Choroid plexus epithelial cell (primary cell): ENCODE measurements around the gene SLC13A4.

Experiments used
- DNase-seq: peaks from one replicate; pipeline ENCODE4 v3.0.0-alpha.2; 2010; ENCODE audit warnings: low read depth
- H3K4me3 ChIP-seq: 2 replicates; pipeline ENCODE4 v1.5.1; 2011; ENCODE audit warnings: low read depth, mild to moderate bottlenecking, control low read depth, low read length, moderate library complexity
- TF ChIP-seq, protein P1 (sequence below): conservative IDR thresholded peaks from 2 replicates; pipeline ENCODE4 v1.5.1; 2011; ENCODE audit warnings: low read depth, mild to moderate bottlenecking, control low read depth, inconsistent platforms, low read length, moderate library complexity

The SLC13A4 gene

DNA sequence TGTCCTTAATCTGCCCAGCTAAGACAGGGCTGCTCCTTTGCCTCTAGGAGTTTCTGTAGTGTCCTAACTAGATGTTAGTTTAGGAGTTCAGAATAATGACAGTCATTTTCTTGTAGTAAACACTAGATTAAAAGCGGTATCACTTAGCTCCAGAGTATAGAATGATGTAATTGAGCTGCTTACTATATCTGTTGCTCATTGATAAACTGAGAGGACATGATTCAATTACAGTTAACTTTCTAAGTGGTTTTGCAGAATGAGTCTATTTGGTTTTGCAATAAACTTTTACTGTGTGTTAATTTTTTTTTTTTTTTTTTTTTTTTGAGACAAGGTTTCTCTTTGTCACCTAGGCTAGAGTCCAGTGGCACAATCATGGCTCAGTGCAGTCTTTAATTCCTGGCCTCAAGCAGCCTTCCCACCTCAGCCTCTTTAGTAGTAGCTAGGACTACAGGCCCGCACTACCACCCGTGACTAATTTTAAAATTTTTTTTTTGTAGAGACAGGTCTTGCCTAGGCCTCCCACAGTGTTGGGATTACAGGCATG, 63.9 kb downstream of the SLC13A4 start:
- TF ChIP-seq, protein P1, sequence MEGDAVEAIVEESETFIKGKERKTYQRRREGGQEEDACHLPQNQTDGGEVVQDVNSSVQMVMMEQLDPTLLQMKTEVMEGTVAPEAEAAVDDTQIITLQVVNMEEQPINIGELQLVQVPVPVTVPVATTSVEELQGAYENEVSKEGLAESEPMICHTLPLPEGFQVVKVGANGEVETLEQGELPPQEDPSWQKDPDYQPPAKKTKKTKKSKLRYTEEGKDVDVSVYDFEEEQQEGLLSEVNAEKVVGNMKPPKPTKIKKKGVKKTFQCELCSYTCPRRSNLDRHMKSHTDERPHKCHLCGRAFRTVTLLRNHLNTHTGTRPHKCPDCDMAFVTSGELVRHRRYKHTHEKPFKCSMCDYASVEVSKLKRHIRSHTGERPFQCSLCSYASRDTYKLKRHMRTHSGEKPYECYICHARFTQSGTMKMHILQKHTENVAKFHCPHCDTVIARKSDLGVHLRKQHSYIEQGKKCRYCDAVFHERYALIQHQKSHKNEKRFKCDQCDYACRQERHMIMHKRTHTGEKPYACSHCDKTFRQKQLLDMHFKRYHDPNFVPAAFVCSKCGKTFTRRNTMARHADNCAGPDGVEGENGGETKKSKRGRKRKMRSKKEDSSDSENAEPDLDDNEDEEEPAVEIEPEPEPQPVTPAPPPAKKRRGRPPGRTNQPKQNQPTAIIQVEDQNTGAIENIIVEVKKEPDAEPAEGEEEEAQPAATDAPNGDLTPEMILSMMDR = no peak
- no peak overlapping the region for H3K4me3 ChIP-seq
- no peak for DNase-seq

DNA sequence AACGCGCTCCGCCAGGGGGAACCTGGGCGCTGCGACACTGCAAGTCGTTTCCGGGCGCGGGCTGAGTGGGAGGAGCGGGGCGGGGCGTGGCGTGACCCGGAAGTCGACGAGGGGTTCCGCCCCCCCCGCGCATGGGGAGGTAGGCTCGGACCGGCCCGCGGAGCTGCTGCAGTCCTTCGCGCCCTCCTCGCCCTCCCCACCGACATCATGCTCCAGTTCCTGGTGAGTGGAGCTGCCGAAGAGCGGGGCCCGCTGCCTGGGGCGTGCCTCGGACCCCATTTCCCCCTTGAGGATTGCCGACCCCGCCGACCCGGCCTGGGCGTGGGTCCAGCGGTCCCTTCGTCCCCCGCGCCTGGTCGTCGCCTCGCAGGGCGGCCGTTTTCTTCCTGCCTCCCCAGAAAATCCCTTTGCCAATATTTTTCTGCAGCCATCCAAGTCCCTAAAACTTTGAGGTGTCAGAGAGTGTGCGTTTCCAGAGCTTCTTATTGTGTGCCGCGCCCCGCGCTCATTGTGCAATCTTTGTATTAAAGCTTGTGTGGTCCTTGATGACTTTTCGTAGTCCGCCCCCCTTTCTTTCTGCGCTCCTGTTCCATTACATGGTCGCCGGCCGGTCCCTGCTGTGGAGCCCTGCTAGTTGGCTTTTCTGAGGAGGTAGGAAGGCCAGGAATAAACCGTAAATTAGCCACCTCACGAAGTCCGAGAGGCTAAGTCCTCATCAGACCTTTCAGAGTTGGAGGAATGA, 65.4 kb downstream of the SLC13A4 start, which contains the start of gene STMP1:
STMP1 (plus strand) TSS at position 142 of the 742 bp plus-strand sequence.
- peak within 1 kb of the TSS; percentile 99 for H3K4me3 ChIP-seq
- DNase-seq = peak; percentile 97
- TF ChIP-seq, protein P1 = peak; percentile 71

DNA sequence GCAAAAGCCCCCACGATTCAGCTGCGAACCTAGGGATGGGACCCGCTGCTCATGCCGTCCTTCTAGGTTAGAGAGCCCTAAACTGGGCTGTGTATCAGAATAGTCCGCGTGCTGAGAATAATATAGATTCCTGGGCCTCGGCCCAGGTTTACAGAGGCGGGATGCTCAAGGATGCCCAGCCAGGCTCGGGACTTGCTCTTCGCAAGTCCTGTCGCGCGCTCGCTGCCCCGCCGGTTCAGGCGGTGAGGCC, 65.9 kb downstream of the SLC13A4 start:
- no peak for DNase-seq
- TF ChIP-seq, protein P1 = no peak
- H3K4me3 ChIP-seq = peak overlapping the region; percentile 99

DNA sequence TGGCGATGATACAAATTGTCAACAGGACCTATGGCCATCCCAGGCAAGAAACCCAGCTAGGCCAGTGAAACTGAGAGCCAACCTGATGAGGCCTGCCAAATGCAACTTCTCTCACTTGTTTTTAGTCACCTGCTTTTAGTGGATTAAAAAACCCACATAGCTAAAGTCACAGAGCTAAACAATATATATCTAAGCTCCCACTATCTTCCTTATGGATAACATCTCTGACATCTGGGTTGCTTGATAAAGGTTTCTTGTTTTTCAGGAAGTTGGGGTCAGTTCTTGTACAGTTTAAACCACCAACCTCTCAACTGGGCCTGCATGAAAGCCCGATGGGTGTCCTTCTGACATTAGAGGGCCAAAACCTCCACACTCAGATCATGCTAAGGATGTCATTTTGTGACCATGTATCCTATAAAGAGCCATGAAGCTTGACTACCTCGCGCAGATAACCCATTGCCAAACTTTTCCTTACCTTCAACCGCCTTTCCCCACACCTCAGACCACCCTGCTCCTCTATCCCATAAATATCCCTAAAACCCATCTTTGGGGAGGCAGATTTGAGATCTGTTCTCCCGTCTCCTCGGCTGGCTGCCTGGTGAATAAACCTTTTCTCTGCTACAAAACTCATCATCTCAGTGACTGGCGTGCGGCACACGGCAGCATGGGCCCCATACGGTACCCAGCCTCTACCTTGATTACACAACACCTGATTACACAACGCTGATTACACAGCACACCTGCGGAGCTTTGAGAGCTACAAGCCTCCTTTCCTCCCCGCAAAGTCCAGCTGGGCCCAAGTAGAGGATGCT, 66.5 kb downstream of the SLC13A4 start:
- peak overlapping the region; percentile 99 for H3K4me3 ChIP-seq
- TF ChIP-seq, protein P1 = no peak
- DNase-seq = no peak

DNA sequence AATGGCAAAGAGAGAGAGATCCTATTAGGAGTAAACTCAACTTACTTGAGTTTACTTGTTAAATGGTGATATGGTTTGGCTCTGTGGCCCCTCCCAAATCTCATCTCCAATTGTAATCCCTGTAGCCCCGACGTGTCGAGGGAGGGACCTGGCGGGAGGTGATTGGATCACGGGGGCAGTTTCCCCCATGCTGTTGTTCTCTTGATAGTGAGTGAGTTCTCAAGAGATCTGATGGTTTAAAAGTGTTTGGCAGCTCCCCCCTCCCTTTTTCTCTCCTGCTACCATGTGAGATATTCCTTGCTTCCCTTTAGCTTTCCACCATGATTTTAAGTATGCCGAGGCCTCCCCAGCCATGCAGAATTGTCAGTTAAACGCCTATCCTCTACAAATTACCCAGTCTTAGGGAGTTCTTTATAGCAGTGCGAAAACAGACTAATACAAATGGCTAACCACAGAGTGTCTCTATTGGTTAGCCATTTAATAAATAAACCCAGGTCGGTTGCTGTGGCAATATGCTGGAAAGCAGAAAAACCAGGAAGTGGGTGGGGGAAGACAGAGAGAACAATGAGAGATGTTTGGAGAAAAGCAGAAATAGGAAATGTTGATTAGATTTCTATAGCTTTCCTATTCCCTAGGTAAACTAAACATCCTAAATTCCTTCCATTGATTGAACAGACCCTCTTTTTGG, 68.7 kb downstream of the SLC13A4 start:
- DNase-seq = no peak

DNA sequence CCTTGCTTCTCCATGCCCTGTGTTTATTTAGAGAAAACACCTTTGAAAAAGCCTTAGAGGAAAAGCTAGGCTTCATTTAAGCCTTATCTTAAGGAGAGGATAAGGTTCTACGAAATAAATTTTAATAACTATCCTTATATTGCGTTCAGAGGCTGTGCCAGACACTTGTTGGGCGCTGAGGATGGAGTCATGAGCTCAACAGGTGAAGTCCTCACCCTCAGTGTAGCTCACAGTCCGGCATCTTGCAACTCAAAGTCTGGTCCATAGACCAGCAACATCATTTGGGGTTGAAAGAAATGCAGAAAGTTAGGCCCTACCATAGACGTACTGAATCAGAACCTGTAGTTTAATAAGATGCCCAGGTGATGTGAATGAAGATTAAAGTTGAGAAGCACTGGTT, 69.4 kb downstream of the SLC13A4 start:
- TF ChIP-seq, protein P1 = no peak
- DNase-seq = no peak
- H3K4me3 ChIP-seq = no peak overlapping the region

More for the DNA sequence above, 68.7 kb downstream of the SLC13A4 start:
- TF ChIP-seq, protein P1 = no peak
- no peak overlapping the region for H3K4me3 ChIP-seq
